HEK293 (cell line): ENCODE results near the gene USHBP1.

Experiments
- CTCF ChIA-PET: fragments of 350-600 bp; formaldehyde crosslinking; extraction: SDS; loops from one replicate; lab custom pipeline; 2021; ENCODE audit warnings: antibody characterized with exemption; lab: Yijun Ruan, JAX
- POLR2A ChIA-PET: fragments of 300-600 bp; formaldehyde crosslinking; extraction: SDS; loops from one replicate; lab custom pipeline; 2020; ENCODE audit warnings: antibody characterized with exemption, inconsistent platforms; lab: Yijun Ruan, JAX
- H3K27ac ChIP-seq: fragments of 200-500 bp; sonication (Bioruptor generic); 2 replicates; pipeline ENCODE4 v1.5.1; 2014; ENCODE audit warnings: low read depth, low read length, control low read depth, inconsistent platforms; ENCODE audit errors: extremely low read depth
- H3K36me3 ChIP-seq, 2 experiments: fragments of 200-500 bp in 1 of 2; sonication (Bioruptor generic) in 1 of 2; 1 replicate in 1 of 2; 2 replicates in 1 of 2; pipeline ENCODE4 v1.5.1; 2014 to 2017; ENCODE audit warnings: inconsistent platforms in 2 of 2, low read length in 2 of 2; ENCODE audit not compliant: control insufficient read depth in 2 of 2, insufficient read depth in 1 of 2
- H3K4me1 ChIP-seq: fragments of 200-500 bp; sonication (Bioruptor generic); 2 replicates; pipeline ENCODE4 v1.5.1; 2014; ENCODE audit warnings: mild to moderate bottlenecking, low read length, inconsistent platforms; ENCODE audit not compliant: control insufficient read depth, insufficient read depth
- H3K4me3 ChIP-seq: 2 replicates; pipeline ENCODE4 v1.5.1; 2011; ENCODE audit warnings: low read depth, mild to moderate bottlenecking, control low read depth, low read length, moderate library complexity
- H3K9me3 ChIP-seq: fragments of 200-500 bp; sonication (Bioruptor generic); 2 replicates; pipeline ENCODE4 v1.5.1; 2014; ENCODE audit warnings: low read depth, low read length, inconsistent platforms; ENCODE audit not compliant: control insufficient read depth, insufficient read depth
- BCL11A ChIP-seq: fragments of 450-650 bp; formaldehyde crosslinking; IDR thresholded peaks from 2 replicates; pipeline ENCODE4 v1.5.1; 2016; ENCODE audit warnings: low read depth, missing biosample characterization, missing genetic modification characterization
- GLIS1 ChIP-seq: fragments of 450-650 bp; formaldehyde crosslinking; IDR thresholded peaks from 2 replicates; pipeline ENCODE4 v1.5.1; 2016; ENCODE audit warnings: missing biosample characterization, missing genetic modification characterization
- GLIS2 ChIP-seq: fragments of 450-650 bp; formaldehyde crosslinking; IDR thresholded peaks from 2 replicates; pipeline ENCODE4 v1.5.1; 2016; ENCODE audit warnings: missing biosample characterization, missing genetic modification characterization
- HIC1 ChIP-seq: fragments of 450-650 bp; formaldehyde crosslinking; IDR thresholded peaks from 2 replicates; pipeline ENCODE4 v1.5.1; 2016; ENCODE audit warnings: missing biosample characterization, missing genetic modification characterization
- KLF8 ChIP-seq: fragments of 450-650 bp; formaldehyde crosslinking; IDR thresholded peaks from 2 replicates; pipeline ENCODE4 v1.5.1; 2016; ENCODE audit warnings: missing biosample characterization, missing genetic modification characterization
- MZF1 ChIP-seq: fragments of 450-650 bp; formaldehyde crosslinking; IDR thresholded peaks from 2 replicates; pipeline ENCODE4 v1.5.1; 2017; ENCODE audit warnings: missing biosample characterization, missing genetic modification characterization, borderline replicate concordance
- PATZ1 ChIP-seq: fragments of 450-650 bp; formaldehyde crosslinking; IDR thresholded peaks from 2 replicates; pipeline ENCODE4 v1.5.1; 2016; ENCODE audit warnings: missing biosample characterization, missing genetic modification characterization
- PRDM6 ChIP-seq: fragments of 450-650 bp; formaldehyde crosslinking; IDR thresholded peaks from 2 replicates; pipeline ENCODE4 v1.5.1; 2017; ENCODE audit warnings: missing biosample characterization, missing genetic modification characterization
- RBAK ChIP-seq: fragments of 450-650 bp; formaldehyde crosslinking; IDR thresholded peaks from 2 replicates; pipeline ENCODE4 v1.5.1; 2016; ENCODE audit warnings: missing biosample characterization, missing genetic modification characterization
- SP3 ChIP-seq: fragments of 450-650 bp; formaldehyde crosslinking; IDR thresholded peaks from 2 replicates; pipeline ENCODE4 v1.5.1; 2016; ENCODE audit warnings: missing biosample characterization, missing genetic modification characterization
- WT1 ChIP-seq: fragments of 450-650 bp; formaldehyde crosslinking; IDR thresholded peaks from 2 replicates; pipeline ENCODE4 v1.5.1; 2016; ENCODE audit warnings: missing biosample characterization, missing genetic modification characterization
- ZFP69B ChIP-seq: fragments of 450-650 bp; formaldehyde crosslinking; IDR thresholded peaks from 2 replicates; pipeline ENCODE4 v1.5.1; 2016; ENCODE audit warnings: missing biosample characterization, missing genetic modification characterization
- ZNF133 ChIP-seq: fragments of 450-650 bp; formaldehyde crosslinking; IDR thresholded peaks from 2 replicates; pipeline ENCODE4 v1.5.1; 2016; ENCODE audit warnings: missing biosample characterization, missing genetic modification characterization
- ZNF16 ChIP-seq: fragments of 450-650 bp; formaldehyde crosslinking; IDR thresholded peaks from 2 replicates; pipeline ENCODE4 v1.5.1; 2016; ENCODE audit warnings: low read depth, missing biosample characterization, missing genetic modification characterization
- ZNF211 ChIP-seq: fragments of 450-650 bp; formaldehyde crosslinking; IDR thresholded peaks from 2 replicates; pipeline ENCODE4 v1.5.1; 2016; ENCODE audit warnings: low read depth, missing biosample characterization, missing genetic modification characterization
- ZNF473 ChIP-seq: fragments of 450-650 bp; formaldehyde crosslinking; IDR thresholded peaks from 2 replicates; pipeline ENCODE4 v1.5.1; 2017; ENCODE audit warnings: missing biosample characterization, missing genetic modification characterization
- ZNF510 ChIP-seq: fragments of 450-650 bp; formaldehyde crosslinking; IDR thresholded peaks from 2 replicates; pipeline ENCODE4 v1.5.1; 2018; ENCODE audit warnings: mild to moderate bottlenecking, missing genetic modification characterization, missing biosample characterization; ENCODE audit not compliant: insufficient replicate concordance
- ZNF514 ChIP-seq: fragments of 450-650 bp; formaldehyde crosslinking; IDR thresholded peaks from 2 replicates; pipeline ENCODE4 v1.5.1; 2016; ENCODE audit warnings: missing biosample characterization, missing genetic modification characterization
- ZNF561 ChIP-seq: fragments of 450-650 bp; IDR thresholded peaks from 2 replicates; pipeline ENCODE4 v1.5.1; 2018; ENCODE audit warnings: missing biosample characterization, missing genetic modification characterization, borderline replicate concordance
- ZNF580 ChIP-seq: fragments of 450-650 bp; formaldehyde crosslinking; IDR thresholded peaks from 2 replicates; pipeline ENCODE4 v1.5.1; 2016; ENCODE audit warnings: missing biosample characterization, missing genetic modification characterization
- ZNF623 ChIP-seq: fragments of 450-650 bp; formaldehyde crosslinking; IDR thresholded peaks from 2 replicates; pipeline ENCODE4 v1.5.1; 2016; ENCODE audit warnings: missing biosample characterization, missing genetic modification characterization
- ZNF654 ChIP-seq: fragments of 450-650 bp; formaldehyde crosslinking; IDR thresholded peaks from 2 replicates; pipeline ENCODE4 v1.5.1; 2016; ENCODE audit warnings: low read depth, missing biosample characterization, missing genetic modification characterization
- ZNF664 ChIP-seq: fragments of 450-650 bp; formaldehyde crosslinking; IDR thresholded peaks from 2 replicates; pipeline ENCODE4 v1.5.1; 2016; ENCODE audit warnings: missing biosample characterization, missing genetic modification characterization
- ZNF776 ChIP-seq: fragments of 450-650 bp; formaldehyde crosslinking; IDR thresholded peaks from 2 replicates; pipeline ENCODE4 v1.5.0; 2017; ENCODE audit warnings: missing biosample characterization, missing genetic modification characterization, borderline replicate concordance
- ZSCAN30 ChIP-seq: fragments of 450-650 bp; IDR thresholded peaks from 2 replicates; pipeline ENCODE4 v1.5.1; 2018; ENCODE audit warnings: missing biosample characterization, mild to moderate bottlenecking, missing genetic modification characterization, moderate library complexity

The USHBP1 gene

GRCh38 chr19:17243211-17243829, 21.2 kb downstream of the USHBP1 start:
- Histone ChIP-seq H3K27ac (no peak overlapping the region), H3K36me3 (peaks cover 0 to 20% of the 10 kb centered on the region in 2 experiments; a peak in 2 of 3 replicates), H3K9me3 (no peaks in the 10 kb centered on the region), H3K4me1 (peaks cover 5% of the 10 kb centered on the region), H3K4me3 (peak overlapping the region; percentile 76)
- POLR2A ChIA-PET = interaction anchor here (1.2 to 6.8 kb wide), 4 partner anchors 17 to 38 kb away, joined by 5 to 29 read pairs (median 10); partner anchors contain the start of genes BABAM1, OCEL1 and USE1
- CTCF ChIA-PET = interaction anchor here (0.7 to 1.6 kb wide), 3 partner anchors 28 to 191 kb away, joined by 4 read pairs; partner anchors contain the start of gene USE1
- TF ChIP-seq HIC1 (tag by site-specific recombination) (peak; percentile 41; the same call in 1 of the 2 replicates), ZNF664 (tag by site-specific recombination) (no peak), WT1 (tag by site-specific recombination) (no peak), KLF8 (tag by site-specific recombination) (0 out of 2 replicates have a peak, but pooled peaks have one; percentile 4), SP3 (no peak), ZNF654 (tag by site-specific recombination) (no peak)

- Histone ChIP-seq H3K4me1 (peaks cover 5% of the 10 kb centered on the region), H3K9me3 (no peaks in the 10 kb centered on the region), H3K4me3 (no peak overlapping the region), H3K27ac (no peak overlapping the region), H3K36me3 (peaks cover 0 to 27% of the 10 kb centered on the region in 2 experiments; a peak in 2 of 3 replicates)
- POLR2A ChIA-PET = interaction anchor here (0.6 to 6.8 kb wide), 5 partner anchors 16 to 38 kb away, joined by 5 to 29 read pairs (median 7); partner anchors contain the start of genes BABAM1, OCEL1 and USE1
- CTCF ChIA-PET = interaction anchor here (0.7 to 1.6 kb wide), 4 partner anchors 18 to 190 kb away, joined by 3 to 4 read pairs (median 4); partner anchors contain the start of gene USE1
- no peak for TF ChIP-seq ZNF514 (tag by site-specific recombination)
- no peak for TF ChIP-seq ZNF133 (tag by site-specific recombination)
- no peak for TF ChIP-seq PRDM6 (tag by site-specific recombination)
- TF ChIP-seq RBAK (tag by site-specific recombination) = no peak
- no peak for TF ChIP-seq ZNF473 (tag by site-specific recombination)
- no peak for TF ChIP-seq MZF1
- TF ChIP-seq ZNF776 = no peak
- TF ChIP-seq ZFP69B = no peak
- no peak for TF ChIP-seq ZNF561
- TF ChIP-seq GLIS1 (tag by site-specific recombination) = no peak
- TF ChIP-seq ZNF580 (tag by site-specific recombination) = peak; percentile 70; the same call in 1 of the 2 replicates
- TF ChIP-seq PATZ1 (tag by site-specific recombination) = 0 out of 2 replicates have a peak, but pooled peaks have one; percentile 5
- TF ChIP-seq ZNF211 = no peak
- TF ChIP-seq ZNF510 (tag by site-specific recombination) = no peak
- peak; percentile 58; the same call in 1 of the 2 replicates for TF ChIP-seq BCL11A (tag by site-specific recombination)
- TF ChIP-seq ZNF623 = 0 out of 2 replicates have a peak, but pooled peaks have one; percentile 20
- peak; percentile 52; the same call in 1 of the 2 replicates for TF ChIP-seq GLIS2 (tag by site-specific recombination)
- TF ChIP-seq ZNF16 (tag by site-specific recombination) = peak; percentile 99
- TF ChIP-seq ZSCAN30 (tag by site-specific recombination) = 0 out of 2 replicates have a peak, but pooled peaks have one; percentile 54
Measured at GRCh38 chr19:17242431-17243208, 21.9 kb downstream of the USHBP1 start.
